ENCODE results near the gene TAOK2.
"Not testable (repeated sequence)": the region's sequence is repeated elsewhere in the genome, so short reads cannot be mapped to it uniquely, and the experiment has no call there.

The TAOK2 gene

GRCh38 chr16:29973384-29974246 is at the start of gene TAOK2:
TSS of gene TAOK2 (plus strand) at chr16:29973868. CDS start at chr16:29977773, 3,905 bp downstream.
- peak; percentile 99 for DNase-seq (ENCODE audit: low read depth)

GRCh38 chr16:29925105-29925756 is 48.4 kb upstream of the TAOK2 start:
- DNase-seq (ENCODE audit: low read depth) = peak; percentile 27

GRCh38 chr16:29925781-29926710 is 47.6 kb upstream of the TAOK2 start, which contains the start of gene KCTD13:
TSS of gene KCTD13 (minus strand) at chr16:29926226. CDS start at chr16:29926033, 193 bp downstream.
- DNase-seq (ENCODE audit: low read depth) = peak; percentile 83

GRCh38 chr16:29926711-29927052 is 47.0 kb upstream of the TAOK2 start:
- DNase-seq (ENCODE audit: low read depth) = peak; percentile 68

GRCh38 chr16:29927070-29927905 is 46.4 kb upstream of the TAOK2 start:
- no peak for DNase-seq (ENCODE audit: low read depth)

GRCh38 chr16:29931750-29932149 is 41.9 kb upstream of the TAOK2 start:
- not testable (repeated sequence) for DNase-seq (ENCODE audit: low read depth)

- no peak for DNase-seq (ENCODE audit: low read depth)
Observed at GRCh38 chr16:29940656-29941055, 33.0 kb upstream of the TAOK2 start.

GRCh38 chr16:29943846-29944799 is 29.5 kb upstream of the TAOK2 start:
- DNase-seq (ENCODE audit: low read depth) = peak; percentile 100

- no peak for DNase-seq (ENCODE audit: low read depth)
Observed at GRCh38 chr16:29947897-29948296, 25.8 kb upstream of the TAOK2 start.

- DNase-seq (ENCODE audit: low read depth) = no peak
Observed at GRCh38 chr16:29950806-29951461, 22.7 kb upstream of the TAOK2 start.

- DNase-seq (ENCODE audit: low read depth) = no peak
Observed at GRCh38 chr16:29951625-29952365, 21.9 kb upstream of the TAOK2 start.

GRCh38 chr16:29958756-29959155 is 14.9 kb upstream of the TAOK2 start:
- no peak for DNase-seq (ENCODE audit: low read depth)

GRCh38 chr16:29959293-29959692 is 14.4 kb upstream of the TAOK2 start:
- no peak for DNase-seq (ENCODE audit: low read depth)

- DNase-seq (ENCODE audit: low read depth) = not testable (repeated sequence)
Observed at GRCh38 chr16:29959821-29960220, 13.8 kb upstream of the TAOK2 start.

GRCh38 chr16:29961127-29961478 is 12.6 kb upstream of the TAOK2 start:
- DNase-seq (ENCODE audit: low read depth) = no peak

- peak; percentile 92 for DNase-seq (ENCODE audit: low read depth)
Observed at GRCh38 chr16:29961479-29962343, 12.0 kb upstream of the TAOK2 start, which contains the start of gene TMEM219. TSS of gene TMEM219 (plus strand) at chr16:29962079. CDS start at chr16:29963144, 1,065 bp downstream.

- DNase-seq (ENCODE audit: low read depth) = peak; percentile 62
Observed at GRCh38 chr16:29962344-29962994, 11.2 kb upstream of the TAOK2 start.

Data from EH (cell line).